Pancreas (tissue), 10 donors: ENCODE data around the gene TBC1D13. TPM values are rescaled to one million over a fixed set of nuclear protein-coding genes. Genes with fewer than 3 reads are reported as not detected.
A peak's percentile ranks its signal among the peaks of the same experiment; 100 is the strongest.

ENCODE experiments used
- ATAC-seq, 4 donors: fragments of 200-7000 bp; cut with Tn5 transposase; one replicate each; pipeline versions ENCODE4 v1.8.0 to v1.9.1; 2020; ENCODE audit warnings: mild to moderate bottlenecking in 4 of 4, moderate library complexity in 4 of 4
- DNase-seq, 6 donors: peaks; one replicate each; pipeline ENCODE4 v3.0.0-alpha.2; 2020
- FAIRE-seq: peaks from 2 replicates; lab custom pipeline; 2012; peaks lifted over from hg19 to GRCh38; lab: Jason Lieb, UNC
- H3K27ac ChIP-seq, 4 donors: fragments of 200-600 bp; sonication (generic); 1 replicate in 3 of 4; 2 replicates in 1 of 4; pipeline versions ENCODE4 v1.5.0 to v1.8.0; 2020
- H3K27me3 ChIP-seq, 4 donors: fragments of 200-600 bp; one replicate each; pipeline ENCODE4 v1.8.0; 2021
- H3K36me3 ChIP-seq, 3 donors: fragments of 200-600 bp; sonication (generic) in 1 of 3; one replicate each; pipeline versions ENCODE4 v1.5.0 to v1.8.0; 2020 to 2021
- H3K4me1 ChIP-seq, 3 donors: fragments of 200-600 bp; one replicate each; pipeline ENCODE4 v1.8.0; 2021
- H3K4me3 ChIP-seq, 4 donors: fragments of 200-600 bp; sonication (generic) in 2 of 4; one replicate each; pipeline versions ENCODE4 v1.5.0 to v1.8.0; 2020 to 2021
- H3K9me3 ChIP-seq, 4 donors: fragments of 200-600 bp; one replicate each; pipeline ENCODE4 v1.8.0; 2021
- WGBS, 2 donors: extraction: QIAGEN DNeasy Blood & Tissue Kit; methylation state at CpG; one replicate each; pipeline ENCODE4 v1.1.7; 2013; 5-methylcytosine and 5-hydroxymethylcytosine counted together
- intact Hi-C, 3 donors: fragments of 100-400 bp; cut with DNase I; formaldehyde crosslinking; loops; one replicate each; pipeline versions ENCODE4 v1.11.1 to v1.14.2; 2022
- polyA plus RNA-seq, 2 donors: library from polyadenylated mRNA; stranded (reverse); fragments of 200-250 nt; gene quantifications; one replicate each; pipeline ENCODE4 v1.2.3, GENCODE V29; 2013
- total RNA-seq, 6 donors: library from RNA; stranded (reverse); fragmentation: NEBNext Ultra II Directional in 4 of 6; extraction: Animal tissue kit (Norgen Biotek cat#: 25700) in 4 of 6; gene quantifications; one replicate each; pipeline versions ENCODE4 v1.2.1 to v1.2.4, GENCODE V29; 2021 to 2023
- TF ChIP-seq, protein P1 (sequence below), 4 donors: fragments of 200-600 bp; sonication (generic) in 3 of 4; IDR thresholded peaks; one replicate each; pipeline versions ENCODE4 v1.5.0 to v1.8.0; 2021; ENCODE audit warnings: antibody characterized with exemption in 4 of 4
- donor health status: healthy with polysubstance abuse.
- donor health status: DM: no; HTN: no; CAD: no; lungs with moderate emphysema.
- donor health status: DM: no; HTN: no; CAD: no.
- donor health status: control.
- donor health status: control.
- donor health status: Bipolar disorder and iron deficiency.
- donor health status: DM: yes; HTN: yes; CAD: no.
- donor health status: DM: no; HTN: no; CAD: no.
- donor health status: DM: no; HTN: no; CAD: no.
- donor health status: DM: yes; HTN: yes; CAD: no.

The TBC1D13 gene
- total and polyA plus RNA-seq, 8 donors = 10.9 to 18.5 (median 13.9) TPM

DNA sequence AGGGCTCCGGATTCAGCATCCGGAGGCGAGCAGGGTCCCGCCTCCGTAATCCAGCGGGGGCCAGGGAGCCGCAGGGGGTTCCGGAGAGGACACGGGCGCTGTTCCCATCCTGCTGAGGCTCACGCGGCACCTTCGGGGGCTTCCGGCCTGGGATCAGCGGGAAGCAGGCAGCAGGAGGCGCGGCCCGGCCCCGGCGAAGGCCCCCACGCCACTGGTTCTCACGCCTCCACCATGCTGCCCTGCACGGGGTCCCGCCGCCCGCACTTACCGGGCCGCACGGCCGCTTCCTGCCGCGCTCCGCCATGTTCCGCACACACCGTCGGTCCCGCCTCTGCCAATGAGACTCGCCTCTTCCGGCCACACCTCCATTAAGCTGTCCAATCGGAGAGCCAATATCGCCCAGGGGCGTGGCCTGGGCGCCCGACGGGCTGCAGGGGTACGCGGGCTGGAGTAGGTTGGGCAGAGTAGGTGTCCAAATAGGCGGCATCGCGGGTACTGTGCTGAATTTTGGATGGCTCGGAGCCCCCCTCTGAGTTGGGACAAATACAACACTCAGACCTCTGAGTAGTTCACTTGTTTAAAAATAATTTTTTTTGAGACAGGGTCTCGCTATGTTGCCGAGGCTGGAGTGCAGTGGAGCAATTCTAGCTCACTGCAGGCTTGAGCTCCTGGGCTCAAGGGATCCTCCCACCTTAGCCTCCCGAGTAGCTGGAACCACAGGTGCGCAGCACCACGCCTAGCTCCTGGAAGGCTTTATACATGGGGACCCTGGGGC lies 42.6 kb downstream of the TBC1D13 start, which contains the start of gene SPOUT1:
TSS of gene SPOUT1 (minus strand) at position 318 of the 775 bp plus-strand sequence. CDS start at position 304, 14 bp downstream.
- Histone ChIP-seq H3K27me3 (no peaks in the 10 kb centered on the region), H3K27ac (peak within 1 kb of the TSS; percentile 40 to 61 (median 46)), H3K36me3 (no peaks in the 10 kb centered on the region), H3K9me3 (no peaks in the 10 kb centered on the region), H3K4me1 (peaks cover 0 to 10% (median 6%) of the 10 kb centered on the region in 3 donors), H3K4me3 (peak within 1 kb of the TSS; percentile 62 to 96 (median 72))
- FAIRE-seq (no peak), ATAC-seq (peak; percentile 100), DNase-seq (peak; percentile 91 to 98 (median 94))
- TF ChIP-seq, protein P1, sequence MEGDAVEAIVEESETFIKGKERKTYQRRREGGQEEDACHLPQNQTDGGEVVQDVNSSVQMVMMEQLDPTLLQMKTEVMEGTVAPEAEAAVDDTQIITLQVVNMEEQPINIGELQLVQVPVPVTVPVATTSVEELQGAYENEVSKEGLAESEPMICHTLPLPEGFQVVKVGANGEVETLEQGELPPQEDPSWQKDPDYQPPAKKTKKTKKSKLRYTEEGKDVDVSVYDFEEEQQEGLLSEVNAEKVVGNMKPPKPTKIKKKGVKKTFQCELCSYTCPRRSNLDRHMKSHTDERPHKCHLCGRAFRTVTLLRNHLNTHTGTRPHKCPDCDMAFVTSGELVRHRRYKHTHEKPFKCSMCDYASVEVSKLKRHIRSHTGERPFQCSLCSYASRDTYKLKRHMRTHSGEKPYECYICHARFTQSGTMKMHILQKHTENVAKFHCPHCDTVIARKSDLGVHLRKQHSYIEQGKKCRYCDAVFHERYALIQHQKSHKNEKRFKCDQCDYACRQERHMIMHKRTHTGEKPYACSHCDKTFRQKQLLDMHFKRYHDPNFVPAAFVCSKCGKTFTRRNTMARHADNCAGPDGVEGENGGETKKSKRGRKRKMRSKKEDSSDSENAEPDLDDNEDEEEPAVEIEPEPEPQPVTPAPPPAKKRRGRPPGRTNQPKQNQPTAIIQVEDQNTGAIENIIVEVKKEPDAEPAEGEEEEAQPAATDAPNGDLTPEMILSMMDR (IDR thresholded peaks at IDR 0.05) = no peak
- 1% methylated on average over 55 to 56 of the region's 56 CpGs for WGBS, 2 donors
- intact Hi-C loops = no loop called here

DNA sequence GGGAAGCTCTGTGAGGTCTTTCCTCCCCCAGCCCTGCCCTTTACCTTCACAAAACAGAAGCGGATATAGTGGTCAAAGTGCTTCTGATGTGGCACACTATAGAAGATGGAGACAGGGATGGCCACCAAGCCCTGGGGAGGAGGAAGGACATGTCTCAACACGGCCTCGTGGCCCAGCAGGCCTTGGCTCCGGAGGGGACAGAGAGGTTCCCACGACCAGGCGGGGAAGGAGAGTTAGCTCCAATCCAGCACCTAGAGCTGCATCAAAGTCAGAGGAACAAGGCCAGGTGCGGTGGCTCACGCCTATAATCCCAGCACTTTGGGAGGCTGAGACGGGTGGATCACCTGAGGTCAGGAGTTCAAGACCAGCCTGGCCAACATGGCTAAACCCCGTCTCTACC lies 46.6 kb downstream of the TBC1D13 start:
- FAIRE-seq (no peak), DNase-seq (peak in 1 of 6 donors; percentile 30), ATAC-seq (no peak)
- Histone ChIP-seq H3K9me3 (no peaks in the 10 kb centered on the region), H3K27ac (no peak overlapping the region), H3K27me3 (no peaks in the 10 kb centered on the region), H3K4me1 (peaks cover 0 to 8% (median 3%) of the 10 kb centered on the region in 3 donors), H3K4me3 (no peak overlapping the region), H3K36me3 (no peaks in the 10 kb centered on the region)
- TF ChIP-seq, protein P1 (IDR thresholded peaks at IDR 0.05) = no peak
- WGBS, 2 donors = 91 to 96% methylated on average over 10 of the region's 10 CpGs
- intact Hi-C loops = no loop called here

- FAIRE-seq (no peak), DNase-seq (peak in 1 of 6 donors; percentile 60), ATAC-seq (no peak)
- no peaks in the 10 kb centered on the region for H3K27me3 ChIP-seq
- TF ChIP-seq, protein P1 (IDR thresholded peaks at IDR 0.05) = no peak
- no peaks in the 10 kb centered on the region for H3K9me3 ChIP-seq
- no peaks in the 10 kb centered on the region for H3K4me1 ChIP-seq
- H3K4me3 ChIP-seq = no peak overlapping the region
- intact Hi-C loops = no loop called here
- no peak overlapping the region for H3K27ac ChIP-seq
- WGBS, 2 donors = 95 to 96% methylated on average over 28 of the region's 28 CpGs
- H3K36me3 ChIP-seq = no peaks in the 10 kb centered on the region
These were observed 48.5 kb downstream of the TBC1D13 start for GRCh38 chr9:128835246-128836210.

DNA sequence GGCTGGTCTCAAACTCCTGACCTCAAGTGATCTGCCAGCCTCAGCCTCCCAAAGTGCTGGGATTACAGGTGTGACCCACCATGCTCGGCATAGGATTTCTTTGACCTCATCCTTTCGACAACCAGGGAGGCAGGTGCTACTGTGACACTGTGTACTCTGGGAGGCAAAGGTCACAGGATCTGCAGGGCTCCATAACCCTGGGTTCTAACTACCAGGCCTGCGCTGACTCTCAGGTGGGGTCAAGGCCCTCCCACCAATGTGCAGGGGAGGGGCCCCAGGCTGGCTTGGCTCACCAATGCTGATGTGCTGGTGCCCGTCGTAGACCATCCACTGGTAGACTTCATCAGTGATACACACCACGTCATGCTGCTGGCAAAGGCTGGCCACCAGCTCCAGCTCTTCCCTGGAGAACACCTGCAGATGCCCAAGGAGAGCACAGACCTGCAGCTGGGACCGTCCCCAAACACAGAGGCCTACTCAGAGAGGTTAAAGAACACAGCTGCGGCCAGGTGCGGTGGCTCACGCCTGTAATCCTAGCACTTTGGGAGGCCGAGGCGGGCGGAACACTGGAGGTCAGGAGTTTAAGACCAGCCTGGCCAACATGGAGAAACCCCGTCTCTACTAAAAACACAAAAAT lies 49.6 kb downstream of the TBC1D13 start:
- peak in 1 of 6 donors; percentile 35 for DNase-seq
- Histone ChIP-seq H3K4me3 (no peak overlapping the region), H3K27ac (no peak overlapping the region), H3K9me3 (no peaks in the 10 kb centered on the region), H3K27me3 (no peaks in the 10 kb centered on the region), H3K4me1 (no peaks in the 10 kb centered on the region), H3K36me3 (no peaks in the 10 kb centered on the region)
- WGBS, 2 donors = 88 to 92% methylated on average over 14 of the region's 14 CpGs
- FAIRE-seq = no peak
- ATAC-seq = no peak
- TF ChIP-seq, protein P1 (IDR thresholded peaks at IDR 0.05) = no peak
- intact Hi-C loops = no loop called here
